ENCODE measurements around the gene UGT1A3.
A peak's percentile ranks its signal among the peaks of the same experiment; 100 is the strongest.

The UGT1A3 gene

DNA sequence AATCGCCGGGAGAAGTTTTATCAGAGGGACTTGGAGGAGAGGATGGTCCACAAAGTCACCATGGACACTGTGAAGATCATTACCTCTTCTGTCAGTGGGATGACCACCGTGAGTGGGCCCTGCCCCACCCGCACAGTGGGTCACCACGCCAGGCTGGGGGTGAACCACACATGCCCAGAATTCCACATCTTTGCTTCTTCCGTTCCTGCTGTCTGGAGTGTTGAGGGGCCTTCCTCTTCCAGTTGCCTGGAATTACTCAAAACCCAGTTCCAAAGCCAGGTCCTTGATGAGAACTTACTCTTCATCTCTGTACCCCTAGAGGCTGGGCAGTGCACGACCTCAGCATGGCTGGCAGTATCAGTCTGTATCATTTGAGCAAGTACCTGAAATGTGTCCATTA, 71.4 kb downstream of the UGT1A3 start:
- Histone ChIP-seq H3K4me3 (ENCODE audit: low read length) (no peak overlapping the region), H2BK15ac (replicated peaks; ENCODE audit: low read depth) (no peak overlapping the region), H3K4me1 (ENCODE audit: control insufficient read depth, low read depth, low read length) (no peaks in the 10 kb centered on the region), H4K5ac (ENCODE audit: low read length) (no peak overlapping the region), H2BK5ac (ENCODE audit: low read length) (no peak overlapping the region), H3K36me3 (ENCODE audit: control insufficient read depth, insufficient read depth, low read length) (no peaks in the 10 kb centered on the region), H3K27ac (ENCODE audit: low read depth, low read length) (no peak overlapping the region), H3K18ac (ENCODE audit: low read length) (no peak overlapping the region), H3K79me1 (ENCODE audit: low read length) (no peaks in the 10 kb centered on the region), H3K27me3 (ENCODE audit: insufficient read depth, low read length, poor library complexity) (no peaks in the 10 kb centered on the region), H3K4ac (ENCODE audit: low read depth, low read length) (no peak overlapping the region), H3K23ac (ENCODE audit: low read length) (no peak overlapping the region), H3K9ac (ENCODE audit: low read length) (no peak overlapping the region), H2BK120ac (ENCODE audit: low read depth, low read length) (no peak overlapping the region), H3K79me2 (ENCODE audit: control insufficient read depth, insufficient read depth, low read length) (no peaks in the 10 kb centered on the region), H3K56ac (ENCODE audit: low read length) (no peak overlapping the region), H3K4me2 (ENCODE audit: low read length) (no peak overlapping the region), H4K8ac (ENCODE audit: low read depth, low read length) (no peak overlapping the region), H2AK5ac (ENCODE audit: low read length) (no peak overlapping the region)
- no CpG with 5 or more reads among the region's 7 CpGs for WGBS (ENCODE audit: extremely low coverage, insufficient coverage, low lambda C conversion rate)
- DNase-seq: no peak

DNA sequence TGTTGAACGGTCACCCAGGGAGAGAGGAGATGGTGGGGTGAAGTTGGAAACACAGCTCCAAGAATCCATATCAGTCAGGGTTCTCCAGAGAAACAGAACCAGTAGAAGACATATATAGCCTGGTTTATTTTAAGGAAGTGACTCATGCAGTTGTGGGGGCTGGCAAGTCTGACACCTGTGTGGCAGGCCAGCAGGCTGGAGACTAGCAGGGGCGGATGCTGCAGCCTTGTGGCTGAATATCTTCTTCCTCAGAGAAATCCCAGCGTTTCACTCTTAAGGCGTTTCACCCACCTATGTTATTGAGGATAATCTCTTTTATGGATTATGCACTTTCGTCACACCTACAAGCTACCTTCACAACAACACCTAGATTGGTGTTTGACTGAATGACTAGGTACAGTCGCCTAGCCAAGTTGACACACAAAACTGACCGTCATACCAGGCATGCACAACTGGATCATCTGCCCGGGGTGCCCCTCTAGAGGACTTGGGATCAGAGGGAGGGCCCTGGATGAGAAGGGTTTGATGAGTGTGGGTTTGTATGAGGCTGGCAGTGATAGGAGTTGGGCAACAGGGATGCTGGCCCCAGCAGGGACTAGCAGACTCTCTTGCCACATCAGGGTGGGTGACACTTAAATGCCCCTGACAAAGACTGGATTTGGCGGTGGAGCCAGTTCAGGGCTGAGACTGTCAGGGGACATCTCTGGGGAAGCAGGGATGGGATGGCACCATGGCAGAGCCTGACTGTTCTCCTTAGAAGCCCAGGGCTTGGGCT, 72.7 kb downstream of the UGT1A3 start:
- no peaks in the 10 kb centered on the region for H3K36me3 ChIP-seq (ENCODE audit: control insufficient read depth, insufficient read depth, low read length)
- H3K79me1 ChIP-seq (ENCODE audit: low read length): no peaks in the 10 kb centered on the region
- H3K4me3 ChIP-seq (ENCODE audit: low read length): no peak overlapping the region
- H3K9ac ChIP-seq (ENCODE audit: low read length): no peak overlapping the region
- no peak overlapping the region for H4K5ac ChIP-seq (ENCODE audit: low read length)
- no peak overlapping the region for H3K27ac ChIP-seq (ENCODE audit: low read depth, low read length)
- no peaks in the 10 kb centered on the region for H3K27me3 ChIP-seq (ENCODE audit: insufficient read depth, low read length, poor library complexity)
- no peak overlapping the region for H3K23ac ChIP-seq (ENCODE audit: low read length)
- no peak overlapping the region for H3K4ac ChIP-seq (ENCODE audit: low read depth, low read length)
- no CpG with 5 or more reads among the region's 9 CpGs for WGBS (ENCODE audit: extremely low coverage, insufficient coverage, low lambda C conversion rate)
- H4K8ac ChIP-seq (ENCODE audit: low read depth, low read length): no peak overlapping the region
- H2AK5ac ChIP-seq (ENCODE audit: low read length): no peak overlapping the region
- H3K4me2 ChIP-seq (ENCODE audit: low read length): no peak overlapping the region
- H3K79me2 ChIP-seq (ENCODE audit: control insufficient read depth, insufficient read depth, low read length): no peaks in the 10 kb centered on the region
- no peak overlapping the region for H2BK120ac ChIP-seq (ENCODE audit: low read depth, low read length)
- no peaks in the 10 kb centered on the region for H3K4me1 ChIP-seq (ENCODE audit: control insufficient read depth, low read depth, low read length)
- no peak overlapping the region for H3K56ac ChIP-seq (ENCODE audit: low read length)
- H2BK5ac ChIP-seq (ENCODE audit: low read length): no peak overlapping the region
- no peak overlapping the region for H2BK15ac ChIP-seq (replicated peaks; ENCODE audit: low read depth)
- no peak overlapping the region for H3K18ac ChIP-seq (ENCODE audit: low read length)
- DNase-seq: peak; percentile 58

DNA sequence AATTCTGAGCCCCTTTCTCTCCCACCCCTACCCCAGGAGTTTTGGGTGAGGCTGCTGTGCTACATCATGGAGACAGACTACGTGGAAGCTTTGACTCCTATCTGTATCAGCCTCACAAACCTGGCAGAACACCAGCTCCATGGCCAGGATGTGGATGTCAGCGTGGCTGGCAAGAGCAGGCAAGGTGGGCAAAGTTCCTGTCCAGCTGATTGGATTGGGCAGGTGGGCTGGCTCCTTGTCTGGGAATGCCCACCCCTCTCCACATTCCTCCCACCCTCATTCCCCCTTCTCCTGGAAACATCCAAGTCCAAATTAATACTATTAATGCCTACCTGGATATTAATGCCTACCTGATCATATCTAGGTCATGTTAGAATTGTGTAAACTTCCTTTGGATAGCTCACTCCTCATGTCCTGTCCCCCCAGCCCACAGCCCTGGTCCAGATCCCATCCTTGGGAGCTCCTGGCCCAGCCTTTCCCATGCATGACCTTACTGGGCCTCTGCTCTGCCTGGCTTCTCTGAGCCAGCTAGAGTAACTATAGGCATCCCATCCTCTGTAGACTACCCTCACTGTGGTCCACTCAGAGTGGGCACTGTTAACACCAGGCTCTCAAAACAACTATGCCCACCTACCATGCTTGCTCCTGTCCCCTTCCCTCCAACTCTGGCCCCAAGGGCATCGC, 73.4 kb downstream of the UGT1A3 start:
- no peak overlapping the region for H3K23ac ChIP-seq (ENCODE audit: low read length)
- H3K79me2 ChIP-seq (ENCODE audit: control insufficient read depth, insufficient read depth, low read length): no peaks in the 10 kb centered on the region
- no peak overlapping the region for H4K8ac ChIP-seq (ENCODE audit: low read depth, low read length)
- H3K4me1 ChIP-seq (ENCODE audit: control insufficient read depth, low read depth, low read length): no peaks in the 10 kb centered on the region
- H2BK120ac ChIP-seq (ENCODE audit: low read depth, low read length): no peak overlapping the region
- no peak overlapping the region for H3K4me2 ChIP-seq (ENCODE audit: low read length)
- DNase-seq: no peak
- H3K27me3 ChIP-seq (ENCODE audit: insufficient read depth, low read length, poor library complexity): no peaks in the 10 kb centered on the region
- H3K4me3 ChIP-seq (ENCODE audit: low read length): no peak overlapping the region
- no peak overlapping the region for H2AK5ac ChIP-seq (ENCODE audit: low read length)
- H3K9ac ChIP-seq (ENCODE audit: low read length): no peak overlapping the region
- H2BK15ac ChIP-seq (replicated peaks; ENCODE audit: low read depth): no peak overlapping the region
- WGBS (ENCODE audit: extremely low coverage, insufficient coverage, low lambda C conversion rate): no CpG with 5 or more reads among the region's 3 CpGs
- no peak overlapping the region for H3K27ac ChIP-seq (ENCODE audit: low read depth, low read length)
- no peak overlapping the region for H3K56ac ChIP-seq (ENCODE audit: low read length)
- H3K79me1 ChIP-seq (ENCODE audit: low read length): no peaks in the 10 kb centered on the region
- no peak overlapping the region for H3K4ac ChIP-seq (ENCODE audit: low read depth, low read length)
- no peak overlapping the region for H3K18ac ChIP-seq (ENCODE audit: low read length)
- H2BK5ac ChIP-seq (ENCODE audit: low read length): no peak overlapping the region
- no peaks in the 10 kb centered on the region for H3K36me3 ChIP-seq (ENCODE audit: control insufficient read depth, insufficient read depth, low read length)
- no peak overlapping the region for H4K5ac ChIP-seq (ENCODE audit: low read length)

DNA sequence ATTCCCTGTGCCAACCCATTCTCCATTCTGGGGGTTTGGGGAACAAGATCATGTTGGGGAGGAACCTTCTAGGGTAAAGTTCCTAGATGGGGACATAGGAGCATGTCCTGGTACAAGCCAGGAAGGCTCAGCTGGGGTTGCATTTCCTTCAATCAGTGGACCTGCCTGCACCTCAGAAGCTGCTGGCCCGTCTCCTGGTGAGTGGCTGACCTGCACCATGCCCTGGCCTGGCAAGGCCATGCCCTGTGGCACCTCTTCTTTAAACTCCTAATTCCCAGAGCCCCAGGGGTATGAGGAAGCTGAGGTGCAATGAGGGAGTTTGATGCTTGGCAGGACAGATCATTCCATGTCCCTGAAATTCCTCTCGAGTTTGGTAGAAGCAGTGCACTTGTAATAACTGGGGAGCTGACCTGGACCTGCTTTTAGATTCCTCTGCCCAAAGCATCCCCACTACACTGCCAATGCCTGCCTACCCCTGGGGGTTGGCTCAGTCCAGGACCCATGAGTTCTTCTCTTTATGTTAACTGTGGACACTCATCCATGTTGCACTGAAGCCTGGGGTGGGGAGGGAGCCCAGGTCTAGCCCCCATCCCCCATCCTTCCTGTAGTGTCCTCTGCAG, 74.6 kb downstream of the UGT1A3 start:
- no peak overlapping the region for H2AK5ac ChIP-seq (ENCODE audit: low read length)

DNA sequence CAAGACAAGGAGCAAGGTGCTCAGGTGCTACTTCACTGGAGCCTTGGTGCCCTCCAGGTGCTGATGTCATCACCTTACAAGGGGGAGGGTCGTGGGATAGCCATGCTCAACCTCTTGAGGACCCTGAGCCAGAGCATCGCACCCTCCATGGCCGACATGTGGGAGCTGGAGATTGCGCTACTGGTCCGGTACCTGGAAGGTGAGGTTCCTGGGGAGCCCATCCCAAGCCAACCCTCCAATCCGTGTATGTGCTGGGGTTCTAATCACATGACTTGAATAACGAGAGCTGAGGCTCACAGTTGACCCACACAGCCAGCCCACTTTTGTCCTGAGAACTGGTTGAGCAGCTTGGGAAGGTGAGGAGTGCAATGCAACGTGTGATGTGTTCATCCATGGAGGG, 75.2 kb downstream of the UGT1A3 start:
- no CpG with 5 or more reads among the region's 8 CpGs for WGBS (ENCODE audit: extremely low coverage, insufficient coverage, low lambda C conversion rate)
- Histone ChIP-seq H2BK5ac (ENCODE audit: low read length) (no peak overlapping the region), H3K27me3 (ENCODE audit: insufficient read depth, low read length, poor library complexity) (no peaks in the 10 kb centered on the region), H3K4me1 (ENCODE audit: control insufficient read depth, low read depth, low read length) (no peaks in the 10 kb centered on the region), H3K4me3 (ENCODE audit: low read length) (no peak overlapping the region), H3K56ac (ENCODE audit: low read length) (no peak overlapping the region), H3K36me3 (ENCODE audit: control insufficient read depth, insufficient read depth, low read length) (no peaks in the 10 kb centered on the region), H3K23ac (ENCODE audit: low read length) (no peak overlapping the region), H2BK120ac (ENCODE audit: low read depth, low read length) (no peak overlapping the region), H3K27ac (ENCODE audit: low read depth, low read length) (no peak overlapping the region), H3K4me2 (ENCODE audit: low read length) (no peak overlapping the region), H3K79me1 (ENCODE audit: low read length) (no peaks in the 10 kb centered on the region), H3K18ac (ENCODE audit: low read length) (no peak overlapping the region), H4K8ac (ENCODE audit: low read depth, low read length) (no peak overlapping the region), H4K5ac (ENCODE audit: low read length) (no peak overlapping the region), H3K4ac (ENCODE audit: low read depth, low read length) (no peak overlapping the region), H2BK15ac (replicated peaks; ENCODE audit: low read depth) (no peak overlapping the region), H3K9ac (ENCODE audit: low read length) (no peak overlapping the region), H2AK5ac (ENCODE audit: low read length) (no peak overlapping the region), H3K79me2 (ENCODE audit: control insufficient read depth, insufficient read depth, low read length) (no peaks in the 10 kb centered on the region)
- DNase-seq: no peak

More for the DNA sequence above, 74.6 kb downstream of the UGT1A3 start:
- Histone ChIP-seq H2BK5ac (ENCODE audit: low read length) (no peak overlapping the region), H2BK120ac (ENCODE audit: low read depth, low read length) (no peak overlapping the region), H3K23ac (ENCODE audit: low read length) (no peak overlapping the region), H3K56ac (ENCODE audit: low read length) (no peak overlapping the region), H3K79me2 (ENCODE audit: control insufficient read depth, insufficient read depth, low read length) (no peaks in the 10 kb centered on the region), H2BK15ac (replicated peaks; ENCODE audit: low read depth) (no peak overlapping the region), H4K5ac (ENCODE audit: low read length) (no peak overlapping the region), H3K36me3 (ENCODE audit: control insufficient read depth, insufficient read depth, low read length) (no peaks in the 10 kb centered on the region), H3K4me3 (ENCODE audit: low read length) (no peak overlapping the region), H3K4ac (ENCODE audit: low read depth, low read length) (no peak overlapping the region), H3K9ac (ENCODE audit: low read length) (no peak overlapping the region), H3K4me2 (ENCODE audit: low read length) (no peak overlapping the region), H3K27me3 (ENCODE audit: insufficient read depth, low read length, poor library complexity) (no peaks in the 10 kb centered on the region), H4K8ac (ENCODE audit: low read depth, low read length) (no peak overlapping the region), H3K4me1 (ENCODE audit: control insufficient read depth, low read depth, low read length) (no peaks in the 10 kb centered on the region), H3K27ac (ENCODE audit: low read depth, low read length) (no peak overlapping the region), H3K18ac (ENCODE audit: low read length) (no peak overlapping the region), H3K79me1 (ENCODE audit: low read length) (no peaks in the 10 kb centered on the region)
- DNase-seq: no peak
- WGBS (ENCODE audit: extremely low coverage, insufficient coverage, low lambda C conversion rate): no CpG with 5 or more reads among the region's 2 CpGs
